A549 (cell line): ENCODE measurements around the gene NOS2. TPM values are rescaled to one million over a fixed set of nuclear protein-coding genes. Genes with fewer than 3 reads are reported as not detected.
"Not testable (repeated sequence)": the region's sequence is repeated elsewhere in the genome, so short reads cannot be mapped to it uniquely, and the experiment has no call there.

Experiments used
- ATAC-seq, 2 experiments: fragments of 200-7000 bp in 1 of 2; fragments of >200 bp in 1 of 2; cut with Nextera tagmentation in 1 of 2; cut with Tn5 transposase in 1 of 2; 3 replicates each; pipeline versions ENCODE4 v1.8.0 to v1.9.1; 2018 to 2020; ENCODE audit warnings: mild to moderate bottlenecking in 1 of 2, moderate library complexity in 1 of 2
- CTCF ChIA-PET: fragments of 300-600 bp; sonication (Branson Sonifier 250); formaldehyde crosslinking; extraction: SDS; loops from one replicate; lab custom pipeline; 2021; ENCODE audit warnings: antibody characterized with exemption, inconsistent platforms; lab: Yijun Ruan, JAX
- POLR2A ChIA-PET: fragments of 350-600 bp; formaldehyde crosslinking; extraction: SDS; loops from one replicate; lab custom pipeline; 2021; ENCODE audit warnings: antibody characterized with exemption, inconsistent platforms; lab: Yijun Ruan, JAX
- DNase-seq, 2 experiments: peaks; one replicate each; pipeline versions ENCODE4 v3.0.0 to v3.0.0-alpha.2; 2011 to 2016; ENCODE audit warnings: low read depth in 1 of 2, low spot score in 1 of 2
- FAIRE-seq: peaks from 2 replicates; lab custom pipeline; 2011; peaks lifted over from hg19 to GRCh38; lab: Jason Lieb, UNC
- H3K27ac ChIP-seq, 2 experiments: fragments of >200 bp; sonication (Bioruptor Twin); formaldehyde crosslinking; 3 replicates each; pipeline ENCODE4 v1.5.1; 2016 to 2017
- H3K4me1 ChIP-seq: fragments of >200 bp; sonication (Bioruptor Twin); formaldehyde crosslinking; 3 replicates; pipeline ENCODE4 v1.6.1; 2016
- H3K4me2 ChIP-seq: fragments of >200 bp; sonication (Bioruptor Twin); formaldehyde crosslinking; 3 replicates; pipeline ENCODE4 v1.6.1; 2016
- H3K4me3 ChIP-seq: fragments of >200 bp; sonication (Bioruptor Twin); formaldehyde crosslinking; 3 replicates; pipeline ENCODE4 v1.5.1; 2016
- H3K9me3 ChIP-seq: fragments of >200 bp; sonication (Bioruptor Twin); formaldehyde crosslinking; 3 replicates; pipeline ENCODE4 v1.6.1; 2016
- BHLHE40 ChIP-seq: IDR thresholded peaks from 2 replicates; pipeline ENCODE4 v1.6.1; 2012; ENCODE audit warnings: low read depth, low read length, inconsistent platforms
- CBX2 ChIP-seq: fragments of 200-600 bp; sonication (generic); IDR thresholded peaks from 2 replicates; pipeline ENCODE4 v1.6.1; 2016; ENCODE audit warnings: low read depth, mild to moderate bottlenecking, borderline replicate concordance
- CHD2 ChIP-seq: fragments of 150-350 bp; IDR thresholded peaks from 2 replicates; pipeline ENCODE4 v1.6.1; 2014; ENCODE audit warnings: low read length; ENCODE audit not compliant: partially characterized antibody
- EP300 ChIP-seq, 2 experiments: fragments of >200 bp; sonication (Bioruptor Twin); formaldehyde crosslinking; IDR thresholded peaks; 2 replicates in 1 of 2; 3 replicates in 1 of 2; pipeline ENCODE4 v1.6.1; 2016 to 2017
- ESRRA ChIP-seq: fragments of 150-350 bp; IDR thresholded peaks from 2 replicates; pipeline ENCODE4 v1.6.1; 2014; ENCODE audit warnings: mild to moderate bottlenecking, low read length, borderline replicate concordance
- FOSL2 ChIP-seq, 2 experiments: fragments of 450-650 bp in 1 of 2; fragments of >200 bp in 1 of 2; sonication (Bioruptor Twin) in 1 of 2; formaldehyde crosslinking; IDR thresholded peaks; 2 replicates each; pipeline versions ENCODE4 v1.5.0 to v1.6.1; 2016 to 2020; ENCODE audit warnings: mild to moderate bottlenecking in 1 of 2, moderate library complexity in 1 of 2
- HDAC2 ChIP-seq: fragments of 200-600 bp; sonication (generic); IDR thresholded peaks from 2 replicates; pipeline ENCODE4 v1.6.1; 2016
- HEYL ChIP-seq: fragments of 250-450 bp; sonication (Bioruptor Pico); IDR thresholded peaks from 2 replicates; pipeline ENCODE4 v1.8.0; 2021; ENCODE audit warnings: mild to moderate bottlenecking, moderate library complexity
- PBX3 ChIP-seq: IDR thresholded peaks from 2 replicates; pipeline ENCODE4 v1.6.1; 2012
- PHF8 ChIP-seq: fragments of 200-600 bp; sonication (generic); IDR thresholded peaks from 2 replicates; pipeline ENCODE4 v1.6.1; 2016; ENCODE audit warnings: low read depth, mild to moderate bottlenecking, antibody characterized with exemption, moderate library complexity, borderline replicate concordance
- RARB ChIP-seq: fragments of 250-450 bp; sonication (Bioruptor Pico); IDR thresholded peaks from 2 replicates; pipeline ENCODE4 v1.8.0; 2021; ENCODE audit warnings: mild to moderate bottlenecking, moderate library complexity
- TFCP2L1 ChIP-seq: fragments of 250-450 bp; sonication (Bioruptor Pico); IDR thresholded peaks from 2 replicates; pipeline ENCODE4 v1.5.0; 2021; ENCODE audit warnings: mild to moderate bottlenecking
- ZFP36 ChIP-seq: fragments of 450-650 bp; IDR thresholded peaks from 2 replicates; pipeline ENCODE4 v1.6.1; 2014; ENCODE audit warnings: borderline replicate concordance; ENCODE audit not compliant: partially characterized antibody
- ZSCAN20 ChIP-seq: fragments of 250-450 bp; sonication (Bioruptor Pico); IDR thresholded peaks from 2 replicates; pipeline ENCODE4 v1.8.0; 2022; ENCODE audit warnings: mild to moderate bottlenecking, moderate library complexity
- WGBS: methylation state at CpG from one replicate; pipeline ENCODE4 v1.1.6; 2017; ENCODE audit errors: missing lambda C conversion rate; 5-methylcytosine and 5-hydroxymethylcytosine counted together
- polyA plus RNA-seq, 4 experiments: library from polyadenylated mRNA; depleted of rRNA in 3 of 4; stranded (reverse); fragments of >200 nt; fragmentation: RNase III in 1 of 4; extraction: RNeasy Plus Mini Kit Qiagen cat#74134 plus additional on column Dnase treatment in 1 of 4; gene quantifications; 2 replicates in 3 of 4; 3 replicates in 1 of 4; pipeline ENCODE4 v1.2.3, GENCODE V29; 2011 to 2017
- TF ChIP-seq, protein P1 (sequence below): fragments of 250-450 bp; sonication (Bioruptor Pico); IDR thresholded peaks from 2 replicates; pipeline ENCODE4 v1.5.0; 2020; ENCODE audit warnings: low read depth, mild to moderate bottlenecking, moderate library complexity
- TF ChIP-seq, protein P2 (sequence below): IDR thresholded peaks from 2 replicates; pipeline ENCODE4 v1.6.1; 2012

The NOS2 gene
- polyA plus RNA-seq, 2 of the 4 experiments (the other 2 are of a cell fraction), result 0.08 to 0.17 TPM

DNA sequence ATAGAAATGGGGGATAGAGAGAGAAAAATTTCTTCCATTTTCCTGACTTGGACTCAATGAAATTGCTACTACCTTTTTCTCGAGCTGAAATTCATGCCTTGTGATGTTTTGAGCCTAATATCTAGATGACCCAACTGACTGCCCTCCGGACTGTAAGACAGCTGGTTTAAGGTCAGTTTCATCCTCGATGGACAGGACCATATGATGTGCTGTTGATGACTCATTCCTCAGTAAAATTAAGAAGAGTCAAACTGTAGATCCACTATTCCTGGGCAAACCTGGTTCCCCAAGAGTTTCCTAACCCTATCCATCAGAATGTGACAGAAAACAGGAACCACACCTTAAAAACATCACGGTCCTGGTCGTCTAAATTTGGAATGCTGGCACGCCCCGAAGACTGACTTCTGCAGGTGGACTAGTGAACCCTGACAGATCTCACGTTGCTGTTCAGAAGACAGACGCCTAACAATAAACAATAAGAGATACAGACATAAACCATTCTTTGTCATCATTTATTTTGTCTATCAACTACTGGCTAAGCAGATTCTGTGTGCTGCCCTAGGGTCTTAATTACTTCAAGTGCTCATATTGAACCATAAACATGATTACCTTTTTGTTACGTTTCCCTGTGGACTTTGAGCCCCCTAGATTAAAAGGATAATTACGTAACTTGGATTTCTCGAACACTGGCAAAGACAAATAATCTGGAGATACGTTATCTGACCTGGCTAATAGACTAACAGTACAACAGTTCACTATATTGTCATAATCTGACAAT, 45.1 kb upstream of the NOS2 start:
- H3K27ac ChIP-seq, result no peak overlapping the region
- ChIA-PET POLR2A (no interaction called here), CTCF (interaction anchor here (1.2 to 4.7 kb wide), 4 partner anchors 15 to 107 kb away, joined by 3 to 18 read pairs (median 4); no protein-coding TSS in a partner anchor)
- 32% methylated on average over 13 of the region's 13 CpGs for WGBS
- DNase-seq (no peak), ATAC-seq (no peak; a peak in 1 of 6 replicates), FAIRE-seq (no peak)
- H3K4me1 ChIP-seq, result no peaks in the 10 kb centered on the region
- TF ChIP-seq, protein P1, sequence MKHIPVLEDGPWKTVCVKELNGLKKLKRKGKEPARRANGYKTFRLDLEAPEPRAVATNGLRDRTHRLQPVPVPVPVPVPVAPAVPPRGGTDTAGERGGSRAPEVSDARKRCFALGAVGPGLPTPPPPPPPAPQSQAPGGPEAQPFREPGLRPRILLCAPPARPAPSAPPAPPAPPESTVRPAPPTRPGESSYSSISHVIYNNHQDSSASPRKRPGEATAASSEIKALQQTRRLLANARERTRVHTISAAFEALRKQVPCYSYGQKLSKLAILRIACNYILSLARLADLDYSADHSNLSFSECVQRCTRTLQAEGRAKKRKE (CRISPR knock-in tag), result no peak
- TF ChIP-seq FOSL2 (IDR thresholded peaks at IDR 0.05) (no peak), FOSL2 (CRISPR knock-in tag; IDR thresholded peaks at IDR 0.05) (peak; percentile 51; the same call in 1 of the 2 replicates)
- no peaks in the 10 kb centered on the region for H3K9me3 ChIP-seq
- H3K4me2 ChIP-seq, result no peak overlapping the region
- H3K4me3 ChIP-seq, result no peak overlapping the region

DNA sequence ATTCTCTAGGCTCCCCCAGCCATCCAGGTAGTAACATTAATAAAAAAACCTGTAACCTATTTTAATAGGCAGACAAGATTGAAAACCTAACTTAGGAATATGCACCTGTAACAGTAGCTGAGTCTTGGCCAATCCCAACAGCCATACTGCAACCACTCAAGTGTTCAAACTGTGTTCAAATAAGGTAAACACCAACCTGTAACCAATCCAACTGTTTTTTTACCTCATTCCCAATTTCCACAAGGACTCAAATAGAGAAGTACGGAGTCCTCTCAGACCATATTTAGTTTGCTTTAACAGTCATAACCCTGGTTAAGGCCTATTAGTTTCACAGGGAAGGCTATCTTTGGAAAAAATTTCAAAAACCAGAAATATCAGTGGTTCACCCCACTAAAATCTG, 40.4 kb upstream of the NOS2 start:
- no peaks in the 10 kb centered on the region for H3K4me1 ChIP-seq
- 53% methylated on average over 1 of the region's 1 CpG for WGBS
- no peaks in the 10 kb centered on the region for H3K9me3 ChIP-seq
- TF ChIP-seq RARB (CRISPR knock-in tag) (no peak), CHD2 (no peak), FOSL2 (IDR thresholded peaks at IDR 0.05) (no peak), FOSL2 (CRISPR knock-in tag; IDR thresholded peaks at IDR 0.05) (no peak), ZFP36 (no peak), PHF8 (no peak), HEYL (no peak), EP300 (IDR thresholded peaks at IDR 0.05) (no peak), HDAC2 (no peak), TFCP2L1 (CRISPR knock-in tag) (no peak), ZSCAN20 (CRISPR knock-in tag) (no peak), ESRRA (no peak), CBX2 (no peak), PBX3 (no peak), BHLHE40 (no peak)
- TF ChIP-seq, protein P2, sequence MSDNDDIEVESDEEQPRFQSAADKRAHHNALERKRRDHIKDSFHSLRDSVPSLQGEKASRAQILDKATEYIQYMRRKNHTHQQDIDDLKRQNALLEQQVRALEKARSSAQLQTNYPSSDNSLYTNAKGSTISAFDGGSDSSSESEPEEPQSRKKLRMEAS, result no peak
- TF ChIP-seq, protein P1 (CRISPR knock-in tag), result no peak
- H3K4me3 ChIP-seq, result no peak overlapping the region
- CTCF ChIA-PET, result interaction anchor here (0.6 to 4.7 kb wide), 2 partner anchors 32 to 35 kb away, joined by 3 to 18 read pairs; no protein-coding TSS in a partner anchor
- DNase-seq, result no peak
- POLR2A ChIA-PET, result no interaction called here
- H3K4me2 ChIP-seq, result no peak overlapping the region
- no peak overlapping the region for H3K27ac ChIP-seq
- no peak for ATAC-seq
- FAIRE-seq, result no peak

DNA sequence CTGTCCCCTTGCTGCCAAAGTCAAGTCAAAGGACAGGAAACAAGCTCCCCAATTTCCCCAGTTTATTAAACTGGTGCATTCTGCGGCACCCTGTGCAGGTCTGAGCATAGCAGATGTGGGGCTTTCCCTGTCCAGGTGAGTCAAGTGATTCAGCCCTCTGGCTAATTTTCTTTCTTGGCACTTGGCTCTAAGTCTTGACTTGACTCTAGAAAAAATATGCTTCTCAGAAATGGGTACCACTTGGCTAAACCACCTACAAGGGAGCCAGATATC, 40.0 kb upstream of the NOS2 start:
- ATAC-seq, H3K4me3 ChIP-seq, H3K4me1 ChIP-seq, DNase-seq, H3K4me2 ChIP-seq, H3K27ac ChIP-seq, FAIRE-seq, H3K9me3 ChIP-seq, POLR2A ChIA-PET: not testable (repeated sequence)
- CTCF ChIA-PET, result interaction anchor here (0.6 kb wide), 1 partner anchor 32 kb away, joined by 3 read pairs; no protein-coding TSS in a partner anchor
- WGBS, result no CpG with 5 or more reads among the region's 1 CpG

DNA sequence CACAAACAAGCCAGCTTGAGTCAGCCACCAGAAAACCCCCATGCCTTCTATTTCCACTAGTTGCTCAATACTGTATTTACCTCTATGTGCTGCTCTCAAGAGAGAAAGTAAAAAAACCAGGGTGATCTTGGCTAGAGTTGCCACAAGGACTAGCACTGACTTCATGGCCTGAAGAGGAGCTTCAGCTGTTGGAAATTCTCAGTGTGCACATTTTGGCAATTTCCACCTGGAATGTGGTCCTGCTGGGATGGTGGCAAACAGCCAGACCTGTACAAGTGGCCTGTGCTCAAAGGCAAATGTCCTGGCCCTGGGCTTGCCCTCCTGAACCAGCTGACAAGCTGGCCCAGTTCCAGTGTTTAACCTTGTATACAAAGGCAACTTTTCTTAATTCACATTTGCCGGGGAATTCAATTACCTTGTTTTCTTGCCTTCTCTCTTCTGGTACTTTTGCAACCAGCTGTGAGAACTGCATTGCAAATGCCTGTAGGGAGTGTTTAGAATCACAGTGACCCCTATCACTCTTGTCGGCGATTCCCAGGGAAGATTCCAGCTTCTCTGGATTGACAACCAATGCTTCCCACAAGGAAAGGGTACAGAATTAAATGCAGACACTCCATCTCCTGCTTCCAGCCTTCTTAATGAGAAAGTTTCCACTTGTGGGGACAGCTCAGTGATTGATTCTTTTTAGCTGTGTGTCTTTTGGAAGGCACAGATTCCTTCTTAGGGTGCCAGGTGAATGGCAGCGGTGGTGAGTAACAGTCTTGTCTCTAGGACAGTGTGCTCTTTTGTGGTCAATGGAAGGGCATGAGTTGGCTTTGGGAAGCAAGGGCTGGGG, 39.5 kb upstream of the NOS2 start:
- ATAC-seq (peak in 1 of 2 experiments; percentile 47; a peak in 2 of 6 replicates), FAIRE-seq (peak; percentile 95)
- DNase-seq, H3K4me1 ChIP-seq, H3K9me3 ChIP-seq, H3K4me3 ChIP-seq, H3K27ac ChIP-seq, CTCF ChIA-PET, H3K4me2 ChIP-seq, POLR2A ChIA-PET: not testable (repeated sequence)
- WGBS, result 42% methylated on average over 1 of the region's 4 CpGs

- 75% methylated on average over 2 of the region's 3 CpGs for WGBS
- H3K4me2 ChIP-seq, DNase-seq, H3K9me3 ChIP-seq, POLR2A ChIA-PET, CTCF ChIA-PET, H3K4me3 ChIP-seq, ATAC-seq, H3K4me1 ChIP-seq, FAIRE-seq, H3K27ac ChIP-seq: not testable (repeated sequence)
Measured at GRCh38 chr17:27838607-27839006, 38.3 kb upstream of the NOS2 start.

GRCh38 chr17:27837769-27838168, 37.4 kb upstream of the NOS2 start:
- CTCF ChIA-PET, result interaction anchor here (1.7 kb wide), 1 partner anchor 31 kb away, joined by 4 read pairs; no protein-coding TSS in a partner anchor
- H3K4me1 ChIP-seq, POLR2A ChIA-PET, H3K27ac ChIP-seq, DNase-seq, H3K4me3 ChIP-seq, H3K4me2 ChIP-seq, H3K9me3 ChIP-seq, ATAC-seq: not testable (repeated sequence)
- 38% methylated on average over 1 of the region's 1 CpG for WGBS
- FAIRE-seq, result peak; percentile 94
